Measurements from ENCODE around the gene GRK1.

- no peak for TF ChIP-seq FOXK2 (IDR thresholded peaks at IDR 0.05)
- TF ChIP-seq CTCF (CRISPR knock-in tag; IDR thresholded peaks at IDR 0.05), result no peak
- no peak for TF ChIP-seq AFF4 (CRISPR knock-in tag; IDR thresholded peaks at IDR 0.05)
- TF ChIP-seq POLR2AphosphoS5 (IDR thresholded peaks at IDR 0.05; ENCODE audit: low read depth, low read length), result no peak
- no peak for TF ChIP-seq ZNF367 (CRISPR knock-in tag; IDR thresholded peaks at IDR 0.05; ENCODE audit: borderline replicate concordance)
- TF ChIP-seq ZBTB21 (CRISPR knock-in tag; IDR thresholded peaks at IDR 0.05), result no peak
- no peak for TF ChIP-seq MYNN (CRISPR knock-in tag; IDR thresholded peaks at IDR 0.05; ENCODE audit: low read depth)
These were observed 38.4 kb upstream of the GRK1 start for GRCh38 chr13:113628291-113629270.

Data from HepG2 (cell line).